Body of pancreas (tissue), 4 donors: ENCODE measurements around the gene IFRD2. TPM values are rescaled to one million over a fixed set of nuclear protein-coding genes. Genes with fewer than 3 reads are reported as not detected.
A peak's percentile ranks its signal among the peaks of the same experiment; 100 is the strongest.

Experiments
- ATAC-seq: fragments of 150-250 bp; one replicate; pipeline ENCODE4 v1.9.1; 2016
- DNase-seq, 4 donors: peaks; one replicate each; pipeline ENCODE4 v3.0.0-alpha.2; 2019
- H3K27ac ChIP-seq, 4 donors: fragments of 200-600 bp; sonication (generic); 1 replicate in 3 of 4; 2 replicates in 1 of 4; pipeline versions ENCODE4 v1.5.1 to v1.6.1; 2016 to 2019; ENCODE audit warnings: mild to moderate bottlenecking in 1 of 4, mixed read lengths in 1 of 4, moderate library complexity in 1 of 4
- H3K27me3 ChIP-seq, 2 donors: fragments of 200-600 bp; sonication (generic); one replicate each; pipeline ENCODE4 v1.6.0; 2016; ENCODE audit warnings: mild to moderate bottlenecking in 1 of 2
- H3K36me3 ChIP-seq, 2 donors: fragments of 200-600 bp; sonication (generic); replicated peaks in 1 of 2; 2 replicates each; pipeline ENCODE4 v1.5.1; 2016; ENCODE audit warnings: low read depth in 2 of 2; ENCODE audit not compliant: insufficient read depth in 1 of 2
- H3K4me1 ChIP-seq: fragments of 200-600 bp; sonication (generic); one replicate; pipeline ENCODE4 v1.6.0; 2016
- H3K4me3 ChIP-seq, 2 donors: fragments of 200-600 bp; sonication (generic); 1 replicate in 1 of 2; 2 replicates in 1 of 2; pipeline ENCODE4 v1.5.1; 2016 to 2019
- H3K9me3 ChIP-seq, 3 donors: fragments of 200-600 bp; sonication (generic); 1 replicate in 2 of 3; 2 replicates in 1 of 3; pipeline ENCODE4 v1.5.1; 2016
- CTCF ChIP-seq, 7 experiments: fragments of 450-650 bp in 4 of 7; fragments of 200-600 bp in 3 of 7; sonication (generic) in 3 of 7; IDR thresholded peaks; one replicate each; pipeline ENCODE4 v1.5.1; 2016 to 2019; ENCODE audit warnings: antibody characterized with exemption in 7 of 7
- POLR2A ChIP-seq, 3 donors: fragments of 450-650 bp; IDR thresholded peaks; one replicate each; pipeline ENCODE4 v1.6.1; 2016; ENCODE audit warnings: antibody characterized with exemption in 3 of 3, mild to moderate bottlenecking in 2 of 3
- WGBS, 2 donors: methylation state at CpG; one replicate each; pipeline ENCODE4 v1.1.5; 2017; 5-methylcytosine and 5-hydroxymethylcytosine counted together
- intact Hi-C: fragments of 100-400 bp; cut with DNase I; formaldehyde crosslinking; loops from one replicate; pipeline ENCODE4 v1.15.1; 2023
- total RNA-seq, 2 donors: library from RNA; depleted of rRNA; stranded (reverse); fragments of >200 nt; gene quantifications; one replicate each; pipeline ENCODE4 v1.1.0, GENCODE V29; 2016

Gene IFRD2
- total RNA-seq, 2 donors from 2014 or later: 75.8 to 103 TPM

- ATAC-seq: no peak
- WGBS, 2 donors: 94 to 95% methylated on average over 4 of the region's 4 CpGs
- H3K4me1 ChIP-seq: peaks cover 31% of the 10 kb centered on the region
- no peaks in the 10 kb centered on the region for H3K27me3 ChIP-seq
- peaks cover 0 to 2% of the 10 kb centered on the region in 2 donors for H3K36me3 ChIP-seq
- no peak overlapping the region for H3K27ac ChIP-seq
- intact Hi-C loops: no loop called here
- H3K4me3 ChIP-seq: no peak overlapping the region
- DNase-seq: no peak
- TF ChIP-seq CTCF (IDR thresholded peaks at IDR 0.05) (no peak), POLR2A (IDR thresholded peaks at IDR 0.05) (no peak)
- H3K9me3 ChIP-seq: no peaks in the 10 kb centered on the region
These were observed 41.7 kb downstream of the IFRD2 start for GRCh38 chr3:50250514-50250913.

DNA sequence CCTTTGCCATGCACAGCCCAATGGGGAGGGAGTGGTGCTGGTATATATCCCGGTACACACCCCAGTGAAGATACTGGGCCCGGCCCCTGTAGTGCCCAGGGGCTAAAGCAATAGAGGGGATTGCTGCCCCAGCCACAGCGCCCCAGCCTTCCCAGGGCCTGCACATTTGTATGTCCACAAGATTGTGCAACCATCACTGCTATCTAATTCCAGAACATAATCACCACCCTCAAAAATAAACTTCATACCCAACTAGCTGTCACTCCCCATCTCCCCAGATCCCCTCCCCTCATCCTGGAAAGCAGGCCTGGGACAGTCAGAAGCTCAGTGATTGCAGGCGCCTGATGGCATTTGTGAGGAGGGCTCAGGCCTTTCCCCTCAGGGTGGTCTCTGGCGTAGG lies 42.8 kb downstream of the IFRD2 start:
- DNase-seq: no peak
- intact Hi-C loops: no loop called here
- Histone ChIP-seq H3K9me3 (no peaks in the 10 kb centered on the region), H3K4me3 (no peak overlapping the region), H3K36me3 (peaks cover 0 to 2% of the 10 kb centered on the region in 2 donors), H3K4me1 (peaks cover 36% of the 10 kb centered on the region), H3K27ac (peak overlapping the region in 2 of 4 donors; percentile 24 to 27), H3K27me3 (no peaks in the 10 kb centered on the region)
- TF ChIP-seq POLR2A (IDR thresholded peaks at IDR 0.05): no peak
- no peak for TF ChIP-seq CTCF (IDR thresholded peaks at IDR 0.05)
- 87 to 90% methylated on average over 2 to 5 of the region's 5 CpGs for WGBS, 2 donors
- no peak for ATAC-seq

GRCh38 chr3:50248387-50248786 lies 43.8 kb downstream of the IFRD2 start:
- H3K36me3 ChIP-seq: peaks cover 0 to 2% of the 10 kb centered on the region in 2 donors
- peak overlapping the region in 3 of 4 donors; percentile 24 to 29 (median 27) for H3K27ac ChIP-seq
- H3K4me3 ChIP-seq: no peak overlapping the region
- intact Hi-C loops: no loop called here
- H3K27me3 ChIP-seq: no peaks in the 10 kb centered on the region
- 29 to 36% methylated on average over 3 of the region's 3 CpGs for WGBS, 2 donors
- H3K9me3 ChIP-seq: no peaks in the 10 kb centered on the region
- peaks cover 36% of the 10 kb centered on the region for H3K4me1 ChIP-seq
- DNase-seq: no peak
- TF ChIP-seq CTCF (IDR thresholded peaks at IDR 0.05) (no peak), POLR2A (IDR thresholded peaks at IDR 0.05) (no peak)
- no peak for ATAC-seq

GRCh38 chr3:50246517-50246954 lies 45.7 kb downstream of the IFRD2 start:
- 30 to 43% methylated on average over 6 to 10 of the region's 10 CpGs for WGBS, 2 donors
- ATAC-seq (no peak), DNase-seq (peak in 1 of 4 donors; percentile 52)
- Histone ChIP-seq H3K4me3 (no peak overlapping the region), H3K9me3 (no peaks in the 10 kb centered on the region), H3K27ac (peak overlapping the region in 3 of 4 donors; percentile 74 to 81 (median 80)), H3K36me3 (no peaks in the 10 kb centered on the region), H3K4me1 (peaks cover 49% of the 10 kb centered on the region), H3K27me3 (no peaks in the 10 kb centered on the region)
- intact Hi-C loops: no loop called here
- TF ChIP-seq POLR2A (IDR thresholded peaks at IDR 0.05) (no peak), CTCF (IDR thresholded peaks at IDR 0.05) (peak in 1 of 7 experiments; percentile 3)

GRCh38 chr3:50245831-50246516 lies 46.3 kb downstream of the IFRD2 start:
- Histone ChIP-seq H3K27ac (peak overlapping the region; percentile 56 to 81 (median 77)), H3K9me3 (no peaks in the 10 kb centered on the region), H3K27me3 (no peaks in the 10 kb centered on the region), H3K4me1 (peaks cover 50% of the 10 kb centered on the region), H3K36me3 (no peaks in the 10 kb centered on the region), H3K4me3 (peak overlapping the region in 1 of 2 donors; percentile 1)
- DNase-seq (peak; percentile 89 to 93 (median 92)), ATAC-seq (peak; percentile 86)
- intact Hi-C loops: no loop called here
- WGBS, 2 donors: 0 to 4% methylated on average over 5 to 24 of the region's 25 CpGs
- TF ChIP-seq POLR2A (IDR thresholded peaks at IDR 0.05) (no peak), CTCF (IDR thresholded peaks at IDR 0.05) (peak; percentile 96 to 98 (median 97))
